NCI-H2171 treated with DMSO at 0.1 percent for 48 hours (cell line): ENCODE results near the gene PCDHB8.
"Not testable (repeated sequence)": the region's sequence is repeated elsewhere in the genome, so short reads cannot be mapped to it uniquely, and the experiment has no call there.

Experiments used
- DNase-seq: peaks from one replicate; lab custom pipeline; 2025; lab: John Stamatoyannopoulos, UW

The PCDHB8 gene

GRCh38 chr5:141177577-141178191 lies at the start of gene PCDHB8:
PCDHB8 (plus strand) TSS chr5:141177790; CDS start chr5:141178035, 245 bp downstream.
- not testable (repeated sequence) for DNase-seq

GRCh38 chr5:141135030-141135717 lies 42.4 kb upstream of the PCDHB8 start, which contains the start of gene PCDHB5:
PCDHB5 (plus strand) TSS chr5:141135206; CDS start chr5:141135435, 229 bp downstream.
- no peak for DNase-seq

DNA sequence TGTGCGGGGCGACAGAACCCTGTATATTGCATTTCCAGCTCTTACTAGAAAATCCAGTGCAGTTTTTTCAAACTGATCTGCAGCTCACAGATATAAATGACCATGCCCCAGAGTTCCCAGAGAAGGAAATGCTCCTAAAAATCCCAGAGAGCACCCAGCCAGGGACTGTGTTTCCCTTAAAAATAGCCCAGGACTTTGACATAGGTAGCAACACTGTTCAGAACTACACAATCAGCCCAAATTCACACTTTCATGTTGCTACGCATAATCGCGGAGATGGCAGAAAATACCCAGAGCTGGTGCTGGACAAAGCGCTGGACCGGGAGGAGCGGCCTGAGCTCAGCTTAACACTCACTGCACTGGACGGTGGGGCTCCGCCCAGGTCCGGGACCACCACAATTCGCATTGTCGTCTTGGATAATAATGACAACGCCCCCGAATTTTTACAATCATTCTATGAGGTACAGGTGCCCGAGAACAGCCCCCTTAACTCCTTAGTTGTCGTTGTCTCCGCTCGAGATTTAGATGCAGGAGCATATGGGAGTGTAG lies 41.8 kb upstream of the PCDHB8 start:
- DNase-seq: no peak

DNA sequence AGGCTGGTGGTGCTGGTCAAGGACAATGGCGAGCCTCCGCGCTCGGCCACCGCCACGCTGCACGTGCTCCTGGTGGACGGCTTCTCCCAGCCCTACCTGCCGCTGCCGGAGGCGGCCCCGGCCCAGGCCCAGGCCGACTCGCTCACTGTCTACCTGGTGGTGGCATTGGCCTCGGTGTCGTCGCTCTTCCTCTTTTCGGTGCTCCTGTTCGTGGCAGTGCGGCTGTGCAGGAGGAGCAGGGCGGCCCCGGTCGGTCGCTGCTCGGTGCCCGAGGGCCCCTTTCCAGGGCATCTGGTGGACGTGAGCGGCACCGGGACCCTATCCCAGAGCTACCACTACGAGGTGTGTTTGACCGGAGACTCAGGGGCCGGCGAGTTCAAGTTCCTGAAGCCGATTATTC lies 40.2 kb upstream of the PCDHB8 start:
- DNase-seq: not testable (repeated sequence)

GRCh38 chr5:141149812-141150211 lies 27.8 kb upstream of the PCDHB8 start, which contains the start of gene PCDHB6:
PCDHB6 (plus strand) TSS chr5:141150057; CDS start chr5:141150258, 201 bp downstream.
- DNase-seq: no peak

DNA sequence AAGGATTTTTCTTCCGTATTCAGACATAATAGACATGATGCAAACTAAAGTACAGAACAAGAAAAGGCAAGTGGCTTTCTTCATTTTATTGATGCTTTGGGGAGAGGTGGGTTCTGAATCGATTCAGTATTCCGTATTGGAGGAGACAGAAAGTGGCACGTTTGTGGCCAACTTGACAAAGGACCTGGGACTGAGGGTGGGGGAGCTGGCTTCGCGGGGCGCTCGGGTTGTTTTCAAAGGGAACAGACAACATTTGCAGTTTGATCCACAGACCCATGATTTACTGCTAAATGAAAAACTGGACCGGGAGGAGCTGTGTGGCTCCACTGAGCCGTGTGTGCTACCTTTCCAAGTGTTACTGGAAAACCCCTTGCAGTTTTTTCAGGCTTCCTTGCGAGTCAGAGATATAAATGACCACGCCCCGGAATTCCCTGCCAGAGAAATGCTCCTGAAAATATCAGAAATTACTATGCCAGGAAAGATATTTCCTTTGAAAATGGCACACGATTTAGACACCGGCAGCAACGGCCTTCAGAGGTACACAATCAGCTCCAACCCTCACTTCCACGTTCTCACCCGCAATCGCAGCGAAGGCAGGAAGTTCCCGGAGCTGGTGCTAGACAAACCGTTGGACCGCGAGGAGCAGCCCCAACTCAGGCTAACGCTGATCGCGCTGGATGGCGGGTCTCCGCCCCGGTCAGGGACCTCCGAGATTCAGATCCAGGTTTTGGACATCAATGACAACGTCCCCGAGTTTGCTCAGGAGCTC lies 27.2 kb upstream of the PCDHB8 start:
- DNase-seq: no peak

DNA sequence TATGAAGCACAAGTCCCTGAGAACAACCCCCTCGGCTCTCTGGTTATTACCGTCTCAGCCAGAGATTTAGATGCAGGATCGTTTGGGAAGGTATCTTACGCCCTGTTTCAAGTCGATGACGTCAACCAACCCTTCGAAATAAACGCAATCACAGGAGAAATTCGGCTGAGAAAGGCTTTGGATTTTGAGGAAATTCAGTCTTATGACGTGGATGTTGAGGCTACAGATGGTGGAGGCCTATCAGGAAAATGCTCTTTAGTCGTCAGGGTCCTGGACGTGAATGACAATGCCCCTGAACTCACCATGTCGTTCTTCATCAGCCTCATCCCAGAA lies 26.6 kb upstream of the PCDHB8 start:
- DNase-seq: no peak

DNA sequence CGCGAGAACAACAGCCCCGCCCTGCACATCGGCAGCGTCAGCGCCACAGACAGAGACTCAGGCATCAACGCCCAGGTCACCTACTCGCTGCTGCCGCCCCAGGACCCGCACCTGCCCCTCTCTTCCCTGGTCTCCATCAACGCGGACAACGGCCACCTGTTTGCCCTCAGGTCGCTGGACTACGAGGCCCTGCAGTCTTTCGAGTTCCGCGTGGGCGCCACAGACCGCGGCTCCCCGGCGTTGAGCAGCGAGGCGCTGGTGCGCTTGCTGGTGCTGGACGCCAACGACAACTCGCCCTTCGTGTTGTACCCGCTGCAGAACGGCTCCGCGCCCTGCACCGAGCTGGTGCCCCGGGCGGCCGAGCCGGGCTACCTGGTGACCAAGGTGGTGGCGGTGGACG lies 26.0 kb upstream of the PCDHB8 start:
- not testable (repeated sequence) for DNase-seq

- DNase-seq: not testable (repeated sequence)
Observed at GRCh38 chr5:141152096-141152495, 25.5 kb upstream of the PCDHB8 start.

DNA sequence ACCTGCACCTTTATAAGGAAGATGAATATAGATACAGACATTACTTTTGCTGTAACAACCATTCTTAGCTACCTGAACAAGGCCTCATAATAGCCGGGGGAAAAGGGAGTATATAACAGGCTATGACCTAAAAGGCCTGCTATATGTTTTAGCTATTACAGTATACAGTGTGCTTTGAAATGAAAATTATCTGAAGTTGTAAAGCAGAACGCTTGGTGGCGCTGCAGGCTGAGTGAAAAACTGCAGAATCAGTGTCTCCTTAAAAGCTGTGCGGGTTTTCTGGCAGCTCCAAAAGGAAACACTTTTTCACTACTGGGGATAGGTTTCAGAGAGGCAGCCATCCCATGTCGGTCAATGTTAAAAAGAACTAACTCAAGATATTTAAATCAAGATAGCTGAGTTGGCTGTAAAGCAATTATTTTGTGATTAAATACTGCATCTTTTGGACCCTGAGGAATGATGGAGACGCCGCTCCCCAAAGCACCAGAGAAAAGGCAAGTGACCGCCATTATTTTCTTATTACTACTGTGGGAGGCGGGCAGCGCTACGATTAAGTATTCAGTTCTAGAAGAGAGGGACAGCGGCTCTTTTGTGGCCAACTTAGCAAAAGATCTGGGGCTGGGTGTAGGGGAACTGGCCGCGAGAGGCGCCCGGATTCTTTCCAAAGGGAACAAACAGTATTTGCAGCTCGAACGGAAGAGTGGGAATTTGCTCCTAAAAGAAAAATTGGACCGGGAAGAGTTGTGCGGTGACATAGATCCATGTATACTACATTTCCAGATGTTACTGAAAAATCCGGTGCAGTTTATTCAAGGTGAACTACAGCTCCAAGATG lies 21.8 kb upstream of the PCDHB8 start:
- no peak for DNase-seq

- not testable (repeated sequence) for DNase-seq
Observed at GRCh38 chr5:141157356-141157755, 20.2 kb upstream of the PCDHB8 start.

DNA sequence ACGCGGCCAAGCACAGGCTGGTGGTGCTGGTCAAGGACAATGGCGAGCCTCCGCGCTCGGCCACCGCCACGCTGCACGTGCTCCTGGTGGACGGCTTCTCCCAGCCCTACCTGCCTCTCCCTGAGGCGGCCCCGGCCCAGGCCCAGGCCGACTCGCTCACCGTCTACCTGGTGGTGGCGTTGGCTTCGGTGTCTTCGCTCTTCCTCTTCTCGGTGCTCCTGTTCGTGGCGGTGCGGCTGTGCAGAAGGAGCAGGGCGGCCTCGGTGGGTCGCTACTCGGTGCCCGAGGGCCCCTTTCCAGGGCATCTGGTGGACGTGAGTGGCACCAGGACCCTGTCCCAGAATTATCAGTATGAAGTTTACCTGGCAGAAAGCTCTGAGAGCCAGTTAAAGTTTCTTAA lies 19.7 kb upstream of the PCDHB8 start:
- DNase-seq: not testable (repeated sequence)

DNA sequence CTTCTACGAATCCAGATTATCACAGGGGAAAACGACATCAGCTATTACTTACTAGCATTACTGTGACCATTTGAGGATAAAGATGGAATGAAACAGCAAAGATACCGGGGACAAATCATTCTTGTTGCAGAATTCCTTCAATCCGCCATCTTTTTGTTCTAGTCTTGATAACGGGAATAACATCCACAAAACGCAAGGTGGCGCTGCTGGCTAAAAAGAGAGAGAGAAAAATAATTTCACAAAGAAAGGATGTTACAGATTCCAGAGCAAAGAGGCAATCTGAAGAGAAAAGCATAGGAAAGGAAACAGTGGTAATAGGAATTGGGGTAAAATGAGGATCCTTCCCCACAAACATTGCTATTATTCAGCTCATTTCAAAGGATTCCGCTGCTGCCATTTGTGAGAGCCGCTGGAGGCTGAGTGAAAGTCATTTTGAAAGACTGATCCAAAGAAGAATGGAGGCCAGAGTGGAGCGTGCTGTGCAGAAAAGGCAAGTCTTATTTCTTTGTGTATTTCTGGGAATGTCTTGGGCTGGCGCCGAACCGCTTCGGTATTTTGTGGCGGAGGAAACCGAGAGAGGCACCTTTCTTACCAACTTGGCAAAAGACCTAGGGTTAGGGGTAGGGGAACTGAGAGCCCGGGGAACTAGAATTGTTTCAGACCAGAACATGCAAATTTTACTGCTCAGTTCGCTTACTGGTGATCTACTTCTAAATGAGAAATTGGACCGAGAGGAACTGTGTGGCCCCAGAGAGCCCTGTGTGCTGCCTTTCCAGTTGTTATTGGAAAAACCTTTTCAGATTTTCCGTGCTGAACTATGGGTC lies 5.0 kb upstream of the PCDHB8 start, which contains the start of gene PCDHB7:
TSS of gene PCDHB7 (plus strand) at position 264 of the 824 bp plus-strand sequence. CDS start at position 456, 192 bp downstream.
- peak; percentile 26 for DNase-seq

DNA sequence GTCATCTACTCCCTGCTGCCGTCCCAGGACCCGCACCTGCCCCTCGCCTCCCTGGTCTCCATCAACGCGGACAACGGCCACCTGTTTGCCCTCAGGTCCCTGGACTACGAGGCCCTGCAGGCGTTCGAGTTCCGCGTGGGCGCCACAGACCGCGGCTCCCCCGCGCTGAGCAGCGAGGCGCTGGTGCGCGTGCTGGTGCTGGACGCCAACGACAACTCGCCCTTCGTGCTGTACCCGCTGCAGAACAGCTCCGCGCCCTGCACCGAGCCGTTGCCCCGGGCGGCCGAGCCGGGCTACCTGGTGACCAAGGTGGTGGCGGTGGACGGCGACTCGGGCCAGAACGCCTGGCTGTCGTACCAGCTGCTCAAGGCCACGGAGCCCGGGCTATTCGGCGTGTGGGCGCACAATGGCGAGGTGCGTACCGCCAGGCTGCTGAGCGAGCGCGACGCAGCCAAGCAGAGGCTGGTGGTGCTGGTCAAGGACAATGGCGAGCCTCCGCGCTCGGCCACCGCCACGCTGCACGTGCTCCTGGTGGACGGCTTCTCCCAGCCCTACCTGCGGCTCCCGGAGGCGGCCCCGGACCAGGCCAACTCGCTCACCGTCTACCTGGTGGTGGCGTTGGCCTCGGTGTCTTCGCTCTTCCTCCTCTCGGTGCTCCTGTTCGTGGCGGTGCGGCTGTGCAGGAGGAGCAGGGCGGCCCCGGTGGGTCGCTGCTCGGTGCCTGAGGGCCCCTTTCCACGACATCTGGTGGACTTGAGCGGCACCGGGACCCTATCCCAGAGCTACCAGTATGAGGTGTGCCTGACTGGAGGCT lies 3.1 kb upstream of the PCDHB8 start:
- not testable (repeated sequence) for DNase-seq

- no peak for DNase-seq
Observed at GRCh38 chr5:141175933-141176332, 1.7 kb upstream of the PCDHB8 start.

- DNase-seq: not testable (repeated sequence)
Observed at GRCh38 chr5:141179371-141179770, 1.8 kb downstream of the PCDHB8 start.

GRCh38 chr5:141179876-141180275 lies 2.3 kb downstream of the PCDHB8 start:
- not testable (repeated sequence) for DNase-seq

- DNase-seq: no peak
Observed at GRCh38 chr5:141180313-141180712, 2.7 kb downstream of the PCDHB8 start.

GRCh38 chr5:141182248-141182647 lies 4.7 kb downstream of the PCDHB8 start, which contains the start of gene PCDHB16:
PCDHB16 (plus strand) TSS chr5:141182387; CDS start chr5:141182560, 173 bp downstream.
- peak; percentile 50 for DNase-seq
